Activated CD8-positive, alpha-beta memory T cell treated with anti-CD3 and anti-CD28 coated beads, Interleukin-2, amount 50 U/mL, for 48 hours (primary cell): ENCODE results near the gene P2RX2.

ENCODE experiments used
- DNase-seq: peaks from one replicate; pipeline ENCODE4 v3.0.0-alpha.2; 2020

P2RX2 gene

DNA sequence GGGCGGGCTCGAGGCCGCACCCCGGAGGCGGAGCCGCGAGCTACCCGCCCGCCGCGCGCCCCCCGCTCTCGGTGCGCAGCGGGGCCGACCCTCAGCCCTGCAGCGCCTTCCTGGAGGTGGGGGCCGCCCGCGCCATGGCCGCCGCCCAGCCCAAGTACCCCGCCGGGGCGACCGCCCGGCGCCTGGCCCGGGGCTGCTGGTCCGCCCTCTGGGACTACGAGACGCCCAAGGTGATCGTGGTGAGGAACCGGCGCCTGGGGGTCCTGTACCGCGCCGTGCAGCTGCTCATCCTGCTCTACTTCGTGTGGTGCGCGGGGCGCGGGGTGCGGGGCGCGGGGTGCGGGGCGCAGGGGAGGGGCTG is at the start of gene P2RX2:
TSS of gene P2RX2 (plus strand) at position 94 of the 361 bp plus-strand sequence. CDS start at position 135, 41 bp downstream.
- DNase-seq = no peak

DNA sequence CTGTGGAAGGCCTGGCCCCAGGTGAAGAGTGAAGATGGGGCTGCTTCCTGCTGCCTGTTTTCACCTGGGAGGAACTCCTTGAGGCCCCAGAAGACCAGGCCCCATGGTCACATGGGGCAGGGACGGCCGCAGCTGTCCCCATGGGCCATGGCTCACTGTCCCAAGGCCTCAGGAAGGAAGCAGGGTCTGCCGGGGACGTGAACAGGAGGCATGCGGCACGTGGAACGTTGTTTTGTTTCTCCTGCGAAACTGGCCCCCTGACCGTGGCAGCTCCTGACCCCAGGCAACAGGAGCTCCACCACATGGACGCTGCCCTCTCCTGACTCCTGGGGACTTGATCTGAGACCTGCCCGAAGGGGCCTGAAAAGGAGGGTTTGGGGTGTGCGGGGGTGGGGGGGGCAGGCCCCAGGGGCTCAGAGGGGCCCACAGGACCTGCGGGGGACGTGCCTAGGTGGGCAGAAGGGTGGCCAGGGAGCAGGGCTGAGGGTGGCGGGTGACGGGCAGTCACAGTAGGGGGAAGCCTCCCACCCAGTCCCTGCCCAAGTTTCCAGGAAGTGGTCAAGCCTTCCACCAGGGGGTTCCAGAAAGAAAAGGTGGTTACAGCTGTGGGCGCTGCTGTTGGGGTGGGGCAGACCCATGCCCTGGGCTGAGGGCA is 49.6 kb upstream of the P2RX2 start:
- no peak for DNase-seq

DNA sequence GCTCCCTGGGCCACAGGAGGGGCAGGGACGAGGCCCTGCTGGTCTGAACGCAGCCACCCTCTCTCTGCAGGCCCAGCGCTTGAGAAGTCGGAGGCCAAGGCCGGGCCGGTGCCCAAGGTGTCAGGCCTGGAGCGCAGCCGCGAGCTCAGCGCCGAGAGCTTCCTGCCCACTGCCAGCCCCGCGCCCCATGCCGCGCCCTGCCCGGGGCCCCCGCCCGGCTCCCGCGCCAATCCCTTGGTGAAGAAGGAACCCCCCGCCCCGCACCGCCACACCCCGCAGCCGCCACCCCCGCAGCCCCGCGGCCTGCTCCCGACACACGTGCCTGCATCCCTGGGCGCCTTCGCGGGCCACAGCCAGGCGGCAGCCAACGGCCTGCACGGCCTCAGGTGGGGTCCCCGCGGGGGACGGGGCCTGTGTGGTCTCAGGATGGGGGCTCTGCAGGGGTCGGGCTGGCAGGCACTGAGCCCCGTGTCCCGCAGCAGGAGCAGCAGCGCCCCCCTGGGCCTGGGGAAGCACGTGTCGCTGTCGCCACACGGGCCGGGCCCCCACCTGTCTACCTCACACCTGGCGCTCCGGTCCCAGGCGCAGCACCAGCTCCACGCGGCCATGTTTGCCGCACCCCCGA is 48.6 kb upstream of the P2RX2 start:
- no peak for DNase-seq

DNA sequence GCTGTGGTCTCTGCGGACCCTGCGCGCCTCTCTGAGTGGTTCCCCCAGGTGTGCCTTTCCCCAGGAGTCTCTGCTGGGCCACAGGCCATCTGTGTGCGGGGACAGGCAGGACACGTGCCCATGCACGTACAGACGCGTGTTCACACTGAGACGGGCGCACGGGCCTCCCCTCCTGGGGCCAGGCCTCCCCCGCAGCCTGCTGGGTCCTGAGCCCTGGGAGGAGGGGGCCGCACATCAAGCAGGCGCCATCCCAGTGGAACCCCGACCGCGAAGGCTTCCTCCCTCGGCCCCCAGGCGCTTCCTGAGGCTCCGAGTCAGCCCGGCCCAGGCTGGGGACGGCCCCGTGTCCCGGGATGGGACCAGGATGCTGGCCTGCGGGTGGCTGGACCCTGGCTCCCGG is 47.9 kb upstream of the P2RX2 start:
- DNase-seq = no peak

DNA sequence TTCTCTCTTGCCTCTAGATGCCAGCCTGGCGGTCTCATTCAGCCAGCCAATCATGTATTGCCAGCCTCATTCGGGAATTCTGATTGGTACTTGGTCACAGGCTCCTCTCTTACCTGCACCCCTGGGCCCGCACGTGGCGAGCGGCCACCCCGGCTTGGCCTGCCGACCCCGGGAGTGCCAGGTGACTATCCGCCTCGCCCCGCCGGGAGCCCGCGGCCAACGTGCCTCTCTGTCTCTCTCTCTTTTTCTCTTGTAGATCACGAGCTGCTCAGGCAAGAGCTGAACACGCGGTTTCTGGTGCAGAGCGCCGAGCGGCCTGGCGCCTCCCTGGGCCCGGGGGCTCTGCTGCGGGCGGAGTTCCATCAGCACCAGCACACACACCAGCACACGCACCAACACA is 47.5 kb upstream of the P2RX2 start:
- DNase-seq = no peak

DNA sequence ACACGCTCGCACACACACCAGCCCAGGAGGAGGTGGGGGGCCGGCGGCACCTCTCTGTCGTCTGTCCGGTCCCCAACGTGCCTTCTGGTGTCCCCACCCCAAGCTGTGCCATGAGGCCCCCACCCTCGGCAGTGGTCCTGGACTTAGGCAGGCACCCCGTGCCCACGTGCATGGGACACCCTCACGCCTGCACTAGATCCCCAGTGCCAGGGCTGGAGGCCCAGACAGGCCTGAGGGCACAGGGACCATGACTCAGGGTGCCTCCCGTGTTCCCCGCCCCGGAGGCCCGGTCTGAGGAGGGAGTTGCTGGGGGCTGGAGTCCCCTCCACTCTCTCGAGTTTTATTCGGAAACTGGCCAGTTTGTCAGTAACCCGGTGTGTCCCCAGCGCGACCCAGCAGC is 47.0 kb upstream of the P2RX2 start:
- DNase-seq = no peak

DNA sequence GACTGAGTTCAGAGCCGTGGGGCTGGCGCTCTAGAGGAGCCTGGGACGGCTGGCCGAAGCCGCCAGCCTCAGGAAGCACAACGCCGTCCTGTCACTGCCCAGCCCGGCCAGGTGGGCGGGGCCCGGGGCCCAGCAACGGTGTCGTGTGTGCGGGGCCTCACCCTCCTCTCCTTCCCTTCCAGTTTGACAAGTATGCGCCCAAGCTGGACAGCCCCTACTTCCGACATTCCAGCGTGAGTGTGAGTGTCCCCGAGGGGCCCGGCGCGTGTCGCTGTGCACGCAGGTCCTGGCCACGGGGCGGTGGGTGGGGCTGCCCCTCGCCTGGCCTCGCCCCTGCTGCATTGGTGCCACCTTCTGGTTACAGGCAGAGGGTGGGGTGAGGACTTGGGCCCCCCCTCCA is 46.5 kb upstream of the P2RX2 start:
- no peak for DNase-seq

DNA sequence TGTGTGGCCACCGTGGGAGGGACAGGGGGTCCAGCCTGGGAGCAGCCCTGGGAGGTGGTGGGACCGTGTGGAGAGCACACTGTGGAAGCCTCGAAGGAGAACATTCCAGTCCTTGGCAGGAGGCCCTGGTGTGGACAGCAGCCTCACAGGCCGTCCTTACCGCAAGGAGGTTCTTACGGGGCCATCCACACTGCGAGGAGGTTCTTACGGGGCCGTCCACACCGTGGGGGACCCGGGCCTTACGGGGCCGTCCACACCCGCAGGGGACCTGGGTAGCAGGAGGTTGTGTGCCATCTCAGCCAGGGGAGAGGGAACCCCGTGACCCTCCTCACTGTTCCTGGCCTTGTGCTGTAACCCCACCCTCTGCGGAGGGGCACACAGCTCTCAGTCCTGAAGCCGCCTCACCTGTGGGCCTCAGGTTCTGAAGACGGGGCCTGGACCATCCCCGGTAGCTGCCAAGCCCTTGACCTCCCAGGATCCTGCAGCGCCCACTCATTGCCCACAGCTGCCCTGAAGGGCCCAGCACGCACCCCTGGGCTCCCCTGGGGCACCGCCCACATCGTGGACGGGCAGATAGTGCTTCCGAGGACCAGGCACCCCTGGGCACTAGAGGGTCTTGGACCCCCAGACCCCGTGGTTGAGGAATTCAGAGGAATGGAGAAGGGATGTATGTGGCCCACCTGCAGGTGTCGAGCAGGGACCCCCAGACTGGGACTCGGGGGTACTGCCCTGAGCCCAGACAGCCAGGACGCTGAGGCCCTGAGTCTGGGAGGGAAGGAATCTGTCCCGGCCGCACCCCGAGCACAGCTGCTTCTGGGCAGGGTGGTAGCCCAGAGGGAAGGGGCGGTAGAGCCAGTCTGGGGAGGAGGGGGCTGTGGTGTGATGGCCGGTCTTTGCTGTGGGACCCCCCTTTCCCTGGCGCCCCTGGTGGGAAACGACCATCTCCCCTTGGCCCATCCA is 45.5 kb upstream of the P2RX2 start:
- DNase-seq = no peak

DNA sequence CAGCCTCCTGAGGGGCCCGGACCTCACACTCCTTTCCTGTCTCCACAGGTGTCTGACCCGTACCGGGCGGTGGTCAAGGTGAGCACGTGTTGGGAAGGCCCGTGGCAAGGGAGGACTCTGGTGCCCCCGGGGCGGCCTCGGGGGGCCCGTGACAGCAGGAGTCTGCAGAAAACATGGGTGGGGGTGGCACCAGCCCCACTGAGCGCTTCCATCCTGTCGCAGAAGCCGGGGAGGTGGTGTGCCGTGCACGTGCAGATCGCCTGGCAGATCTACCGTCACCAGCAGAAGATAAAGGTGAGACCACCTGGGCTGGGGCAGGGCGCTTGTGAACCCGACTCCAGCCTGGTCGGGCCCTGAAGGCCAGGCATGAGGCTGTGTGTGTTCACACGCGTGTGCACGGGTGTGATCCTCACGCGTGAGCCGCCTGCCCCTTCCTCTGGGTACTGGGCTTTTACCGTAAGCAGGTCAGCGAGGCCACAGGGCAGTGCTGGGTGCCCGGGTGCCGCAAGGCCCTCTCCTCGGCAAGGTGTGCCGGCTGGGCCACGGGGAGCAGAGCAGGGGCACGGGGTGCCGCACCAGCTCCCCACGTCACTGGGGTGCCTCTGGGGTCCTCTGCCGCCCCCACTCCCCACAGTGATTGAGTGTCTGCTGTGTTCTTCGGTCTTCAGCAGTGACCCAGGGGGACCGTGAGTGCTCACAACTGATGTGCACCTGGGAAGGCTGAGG is 44.1 kb upstream of the P2RX2 start:
- no peak for DNase-seq

DNA sequence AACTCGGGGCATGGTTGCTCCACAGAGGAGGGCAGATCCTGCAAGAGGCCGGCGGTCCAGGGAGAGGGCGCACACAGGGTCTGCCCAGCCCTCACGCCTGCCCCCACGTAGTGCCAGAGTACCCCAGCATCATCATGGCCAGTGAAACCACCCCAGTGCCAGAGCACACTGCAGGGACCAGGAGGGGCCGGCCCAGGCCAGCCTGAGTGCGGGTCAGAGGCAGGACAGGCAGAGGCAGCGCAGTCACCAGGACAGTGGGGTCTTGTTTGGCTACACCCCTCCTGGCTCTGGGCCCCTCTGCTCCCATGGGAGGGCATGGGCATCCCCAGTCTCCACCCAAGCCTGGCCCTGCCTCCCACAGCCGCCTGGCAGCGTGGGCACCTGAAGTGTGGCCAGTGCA is 42.9 kb upstream of the P2RX2 start:
- DNase-seq = no peak

DNA sequence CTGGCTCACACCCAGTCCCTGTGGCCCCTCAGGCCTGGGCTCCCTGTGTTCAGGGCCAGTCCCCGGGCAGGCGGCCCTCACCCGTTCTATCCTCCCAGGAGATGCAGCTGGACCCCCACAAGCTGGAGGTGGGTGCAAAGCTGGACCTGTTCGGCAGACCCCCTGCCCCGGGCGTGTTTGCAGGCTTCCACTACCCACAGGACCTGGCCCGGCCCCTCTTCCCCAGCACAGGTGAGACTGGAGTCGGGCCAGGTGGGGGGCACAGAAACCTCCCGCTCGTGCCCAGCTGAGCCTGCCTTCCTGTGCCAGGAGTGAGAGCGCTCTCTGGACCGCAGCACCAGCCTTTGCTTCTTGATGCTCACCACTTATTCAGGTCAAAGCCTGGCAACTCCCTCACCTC is 41.9 kb upstream of the P2RX2 start:
- no peak for DNase-seq

DNA sequence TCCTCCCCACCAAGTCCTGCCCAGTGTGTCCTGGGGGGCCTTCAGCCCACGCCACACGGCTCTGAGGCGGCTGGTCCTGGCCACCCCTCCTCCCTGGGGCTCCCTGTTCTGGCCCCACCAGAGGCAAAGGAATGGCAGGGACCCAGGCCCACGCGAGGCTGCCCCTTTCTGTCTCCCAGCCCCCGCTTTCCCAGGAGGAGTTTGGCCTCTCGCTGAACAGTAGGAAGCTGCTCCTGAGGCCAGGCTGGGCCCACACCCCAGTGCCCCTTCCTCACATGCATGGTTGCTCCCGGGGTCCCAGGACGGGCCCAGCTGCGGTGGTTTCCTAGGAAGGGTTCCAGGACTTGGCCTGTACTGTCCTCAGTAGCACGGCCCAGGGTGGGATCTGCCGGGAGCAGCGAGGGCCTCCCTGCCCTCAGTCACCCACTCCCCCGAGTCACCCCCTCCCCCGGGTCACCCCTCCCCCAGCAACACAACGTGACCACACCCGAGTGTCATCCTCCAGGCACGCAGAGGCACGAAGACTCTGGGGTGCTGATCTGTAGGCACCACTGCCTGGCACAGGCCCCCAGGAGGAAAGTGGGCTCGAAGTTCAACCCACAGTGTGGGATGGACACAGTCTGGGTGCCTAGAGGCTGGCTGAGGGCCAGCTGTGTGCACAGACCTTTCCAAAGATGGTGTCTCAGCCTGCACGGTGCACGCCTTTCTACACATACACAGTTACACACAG is 41.2 kb upstream of the P2RX2 start:
- no peak for DNase-seq

DNA sequence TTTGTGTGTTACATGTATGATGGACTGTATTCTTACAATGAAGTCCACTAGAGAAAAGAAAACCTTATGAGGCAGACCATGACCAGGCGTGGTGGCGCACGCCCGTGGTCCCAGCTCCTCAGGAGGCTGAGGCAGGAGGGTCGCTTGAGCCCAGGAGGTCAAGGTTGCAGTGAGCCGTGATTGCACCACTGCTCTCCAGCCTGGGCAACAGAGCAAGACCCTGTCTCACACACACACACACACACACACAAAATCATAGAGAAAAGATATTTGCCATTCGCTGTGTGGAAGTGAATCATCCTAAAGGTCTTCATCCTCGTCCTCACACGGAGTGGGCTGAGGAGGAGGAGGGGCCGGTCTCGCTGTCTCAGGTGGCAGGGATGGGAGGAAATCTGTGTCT is 40.5 kb upstream of the P2RX2 start:
- DNase-seq = no peak

DNA sequence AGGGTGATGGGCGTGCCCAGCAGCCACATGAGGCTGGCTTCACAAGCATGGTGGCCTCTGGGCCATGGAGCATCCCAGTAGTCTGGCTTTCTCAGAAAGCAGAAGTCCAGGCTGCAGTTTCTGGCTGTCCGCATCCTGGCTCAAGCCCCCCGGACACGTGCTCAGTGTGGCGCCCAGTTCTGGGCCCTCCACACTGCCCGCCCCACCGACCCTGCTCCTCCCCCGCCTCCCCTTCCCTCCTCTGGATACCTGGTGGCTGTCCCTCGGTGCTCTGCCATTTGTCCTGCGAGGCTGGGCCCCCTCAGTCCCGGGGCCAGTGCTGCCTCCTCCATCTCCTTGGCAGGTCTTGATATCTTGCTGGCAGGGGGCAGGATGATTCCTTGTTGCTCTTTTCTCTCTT is 39.8 kb upstream of the P2RX2 start:
- no peak for DNase-seq

DNA sequence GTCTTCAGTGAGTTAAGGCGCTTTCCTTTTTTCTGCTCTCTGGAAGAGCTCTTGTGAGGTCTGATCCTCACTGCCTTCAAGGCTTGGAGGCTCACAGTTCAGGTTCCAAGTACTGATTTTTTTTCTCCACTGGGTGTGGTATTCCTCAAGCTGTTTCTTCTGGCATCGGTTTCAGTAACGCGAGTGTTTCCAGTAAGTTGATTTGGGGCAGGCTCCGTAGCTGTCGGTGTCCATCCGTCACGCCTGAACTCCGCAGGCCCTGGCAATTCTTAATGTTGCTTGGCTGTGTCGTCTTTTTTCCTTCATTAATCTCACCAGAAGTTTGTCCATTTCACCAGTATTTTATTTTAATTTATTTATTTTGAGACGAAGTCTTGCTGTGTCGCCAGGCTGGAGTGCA is 38.8 kb upstream of the P2RX2 start:
- DNase-seq = no peak

DNA sequence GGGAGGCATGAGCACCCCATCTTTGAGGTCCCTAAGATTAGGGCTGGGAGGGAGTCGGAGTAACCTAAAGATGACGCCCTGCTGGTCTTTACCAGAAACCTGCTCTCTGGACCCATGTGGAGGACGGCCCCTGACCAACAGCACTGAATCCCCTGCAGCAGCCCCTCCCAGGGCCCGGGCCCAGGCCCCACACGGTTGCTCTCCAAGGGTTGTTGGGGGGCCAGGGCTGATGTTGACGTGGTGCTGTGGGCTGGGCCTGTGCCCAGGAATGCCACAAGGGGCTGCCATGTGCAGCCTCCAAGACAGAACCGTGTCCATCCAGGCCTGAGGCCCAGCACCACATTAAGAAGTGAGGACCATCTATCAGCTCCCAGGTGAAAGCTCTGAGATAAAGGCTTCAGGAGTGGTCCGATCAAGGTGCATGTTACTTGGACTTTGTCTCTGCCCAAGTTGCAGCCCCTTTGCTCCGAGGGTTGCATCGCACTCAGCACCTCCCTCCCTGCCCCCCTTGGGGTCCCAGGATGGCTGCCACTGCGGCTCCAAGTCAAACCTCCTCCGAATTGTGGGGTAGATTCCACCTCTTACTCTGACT is 37.8 kb upstream of the P2RX2 start:
- DNase-seq = no peak

DNA sequence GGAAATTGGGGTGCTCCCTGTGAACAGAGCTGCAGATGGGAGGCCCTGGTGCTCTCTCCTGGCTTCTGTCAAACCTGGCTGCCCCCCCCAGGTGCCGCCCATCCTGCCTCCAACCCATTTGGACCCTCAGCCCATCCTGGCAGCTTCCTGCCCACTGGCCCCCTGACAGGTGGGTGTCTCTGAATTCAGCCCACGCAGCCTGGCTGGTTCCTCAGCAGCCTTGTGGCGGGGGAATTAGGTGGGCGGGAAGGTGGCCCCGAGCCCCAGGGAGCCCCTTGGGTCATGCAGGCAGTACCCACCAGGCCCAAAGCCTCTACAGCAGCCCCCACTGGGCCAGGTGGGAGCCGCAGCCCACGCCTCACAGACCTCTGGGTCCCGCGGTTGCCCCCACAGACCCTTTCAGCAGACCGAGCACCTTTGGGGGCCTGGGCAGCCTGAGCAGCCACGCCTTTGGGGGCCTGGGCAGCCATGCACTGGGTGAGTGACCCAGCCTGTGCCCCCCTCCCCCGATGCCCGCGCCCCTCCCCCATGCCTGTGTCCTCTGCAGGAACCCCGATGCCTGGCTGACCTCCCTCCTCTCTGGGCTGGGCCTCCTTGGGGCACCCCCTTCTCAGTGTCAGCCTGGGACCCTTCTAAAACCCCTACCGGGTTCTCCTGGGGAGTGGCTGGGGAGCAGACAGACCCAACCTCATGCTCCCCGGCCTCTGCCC is 37.1 kb upstream of the P2RX2 start:
- no peak for DNase-seq

DNA sequence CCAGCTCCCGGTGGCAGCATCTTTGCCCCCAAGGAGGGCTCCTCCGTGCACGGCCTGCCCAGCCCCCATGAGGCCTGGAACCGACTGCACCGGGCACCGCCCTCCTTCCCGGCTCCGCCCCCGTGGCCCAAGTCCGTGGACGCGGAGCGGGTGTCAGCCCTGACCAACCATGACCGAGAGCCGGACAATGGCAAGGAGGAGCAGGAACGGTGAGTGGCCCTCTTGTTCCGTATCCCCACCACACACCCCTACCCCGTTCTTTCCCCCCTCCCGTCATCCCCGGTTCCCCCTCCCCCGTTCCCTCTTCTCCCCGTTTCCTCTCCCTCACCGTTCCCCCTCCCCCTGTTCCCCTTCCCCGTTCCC is 36.5 kb upstream of the P2RX2 start:
- no peak for DNase-seq

DNA sequence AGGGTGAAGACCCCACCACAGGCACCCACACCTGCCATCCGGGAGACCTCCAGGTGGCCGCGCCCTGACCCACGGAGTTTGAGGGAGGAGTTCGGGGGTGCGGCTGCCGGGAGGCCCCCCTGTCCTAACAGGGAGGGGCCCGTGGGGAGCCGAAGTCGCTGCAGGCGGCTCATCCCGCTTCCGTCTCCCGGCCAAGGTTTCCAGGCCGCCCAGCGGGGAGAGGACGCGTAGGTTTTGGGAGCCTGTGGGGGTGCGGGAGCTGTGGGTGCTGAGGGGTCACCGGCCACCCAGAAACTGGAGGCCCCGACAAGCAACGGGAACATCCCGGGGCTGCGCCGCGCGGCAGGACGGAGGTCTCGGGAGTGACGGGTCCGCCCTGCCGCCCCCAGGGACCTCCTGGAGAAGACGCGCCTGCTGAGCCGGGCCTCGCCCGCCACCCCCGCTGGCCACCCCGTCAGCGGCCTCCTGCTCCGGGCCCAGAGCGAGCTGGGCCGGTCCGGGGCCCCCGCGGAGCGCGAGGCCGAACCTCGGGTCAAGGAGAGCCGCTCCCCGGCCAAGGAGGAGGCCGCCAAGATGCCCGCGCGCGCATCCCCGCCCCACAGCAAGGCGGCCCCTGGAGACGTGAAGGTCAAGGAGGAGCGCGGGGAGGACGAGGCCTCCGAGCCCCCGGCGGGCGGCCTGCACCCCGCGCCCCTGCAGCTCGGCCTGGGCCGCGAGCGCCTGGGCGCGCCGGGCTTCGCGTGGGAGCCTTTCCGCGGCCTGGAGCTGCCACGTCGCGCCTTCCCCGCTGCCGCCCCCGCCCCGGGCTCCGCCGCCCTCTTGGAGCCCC is 35.8 kb upstream of the P2RX2 start:
- DNase-seq = no peak

DNA sequence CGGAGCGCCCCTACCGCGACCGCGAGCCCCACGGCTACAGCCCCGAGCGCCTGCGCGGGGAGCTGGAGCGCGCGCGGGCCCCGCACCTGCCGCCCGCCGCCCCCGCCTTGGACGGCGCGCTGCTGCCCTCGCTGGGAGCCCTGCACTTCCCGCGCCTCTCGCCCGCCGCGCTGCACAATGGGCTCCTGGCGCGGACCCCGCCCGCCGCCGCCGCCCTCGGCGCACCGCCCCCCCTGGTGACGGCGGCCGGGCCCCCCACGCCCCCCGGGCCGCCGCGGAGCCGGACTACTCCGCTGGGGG is 35.2 kb upstream of the P2RX2 start:
- no peak for DNase-seq

DNA sequence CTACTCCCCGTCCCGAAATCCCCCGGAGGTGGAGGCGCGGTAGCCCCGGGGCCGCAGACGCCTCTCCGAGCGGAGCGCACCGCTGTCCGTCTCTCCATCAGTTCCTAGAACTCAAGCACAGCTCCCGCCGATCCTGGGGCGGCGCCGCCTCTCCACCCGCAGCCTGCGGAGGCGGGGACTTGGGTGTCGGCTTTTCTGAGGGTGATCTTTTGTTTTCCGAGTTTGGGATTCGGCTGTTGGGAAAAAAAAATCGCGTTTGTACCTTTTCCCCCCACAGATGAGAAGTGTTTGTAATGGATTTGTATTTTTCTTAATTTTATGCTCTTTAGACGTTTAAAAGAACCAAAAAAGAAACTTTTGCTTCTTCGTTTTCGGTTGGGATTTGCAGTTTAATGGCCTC is 34.8 kb upstream of the P2RX2 start:
- no peak for DNase-seq
